ENCODE data around the gene NIPA2.

GRCh38 chr15:22810033-22810852 lies 28.2 kb upstream of the NIPA2 start:
- no peak for TF ChIP-seq EZH2 (IDR thresholded peaks at IDR 0.05)
- no peak for TF ChIP-seq EZH2phosphoT487 (IDR thresholded peaks at IDR 0.05)
- TF ChIP-seq CTCF (IDR thresholded peaks at IDR 0.05) = no peak

All from neural progenitor cell (in vitro differentiated cells).